NCI-H82 (cell line): ENCODE data around the gene EML4.
"Not testable (repeated sequence)": the region's sequence is repeated elsewhere in the genome, so short reads cannot be mapped to it uniquely, and the experiment has no call there.

Experiments
- DNase-seq: peaks from one replicate; lab custom pipeline; 2025; lab: John Stamatoyannopoulos, UW

The EML4 gene

GRCh38 chr2:42261518-42262195 lies 92.5 kb downstream of the EML4 start:
- DNase-seq = no peak

GRCh38 chr2:42266236-42266635 lies 97.1 kb downstream of the EML4 start:
- DNase-seq = no peak

GRCh38 chr2:42267530-42267929 lies 98.4 kb downstream of the EML4 start:
- DNase-seq = no peak

GRCh38 chr2:42268528-42269151 lies 99.5 kb downstream of the EML4 start:
- no peak for DNase-seq

- DNase-seq = no peak
Observed at GRCh38 chr2:42270757-42271156, 101.6 kb downstream of the EML4 start.

- not testable (repeated sequence) for DNase-seq
Observed at GRCh38 chr2:42271246-42271645, 102.1 kb downstream of the EML4 start.

- DNase-seq = no peak
Observed at GRCh38 chr2:42274863-42275262, 105.7 kb downstream of the EML4 start.

- DNase-seq = no peak
Observed at GRCh38 chr2:42281416-42282081, 112.4 kb downstream of the EML4 start.

GRCh38 chr2:42284019-42284418 lies 114.9 kb downstream of the EML4 start:
- no peak for DNase-seq

- DNase-seq = no peak
Observed at GRCh38 chr2:42286268-42286946, 117.3 kb downstream of the EML4 start.

GRCh38 chr2:42288811-42289210 lies 119.7 kb downstream of the EML4 start:
- DNase-seq = no peak

GRCh38 chr2:42289222-42289621 lies 120.1 kb downstream of the EML4 start:
- no peak for DNase-seq

GRCh38 chr2:42290005-42290404 lies 120.9 kb downstream of the EML4 start:
- no peak for DNase-seq

- no peak for DNase-seq
Observed at GRCh38 chr2:42293019-42293418, 123.9 kb downstream of the EML4 start.

GRCh38 chr2:42296226-42296625 lies 127.1 kb downstream of the EML4 start:
- DNase-seq = no peak

GRCh38 chr2:42297322-42297936 lies 128.3 kb downstream of the EML4 start:
- DNase-seq = no peak

GRCh38 chr2:42298132-42298531 lies 129.0 kb downstream of the EML4 start:
- no peak for DNase-seq

- DNase-seq = no peak
Observed at GRCh38 chr2:42298996-42299754, 130.0 kb downstream of the EML4 start.

GRCh38 chr2:42300527-42300926 lies 131.4 kb downstream of the EML4 start:
- no peak for DNase-seq

GRCh38 chr2:42303252-42303651 lies 134.1 kb downstream of the EML4 start:
- DNase-seq = no peak

GRCh38 chr2:42304059-42304713 lies 135.0 kb downstream of the EML4 start:
- DNase-seq = no peak
